RWPE2 (cell line): ENCODE measurements around the gene TP53I13.
A peak's percentile ranks its signal among the peaks of the same experiment; 100 is the strongest.

Experiments used
- ATAC-seq: fragments of 200-7000 bp; cut with Tn5 transposase; 3 replicates; pipeline ENCODE4 v1.9.1; 2021; ENCODE audit warnings: low read depth
- DNase-seq: peaks from one replicate; pipeline ENCODE4 v3.0.0-alpha.2; 2020; ENCODE audit warnings: low spot score
- H3K27ac ChIP-seq: fragments of 450-650 bp; 2 replicates; pipeline ENCODE4 v1.5.1; 2017; ENCODE audit warnings: mild to moderate bottlenecking; ENCODE audit not compliant: poor library complexity, severe bottlenecking
- H3K27me3 ChIP-seq: fragments of 250-450 bp; sonication (Bioruptor Pico); 2 replicates; pipeline ENCODE4 v1.5.1; 2021; ENCODE audit warnings: mild to moderate bottlenecking, moderate library complexity; ENCODE audit not compliant: insufficient read depth, poor library complexity, severe bottlenecking
- H3K36me3 ChIP-seq: fragments of 250-450 bp; sonication (Bioruptor Pico); 2 replicates; pipeline ENCODE4 v1.5.1; 2020; ENCODE audit warnings: low read depth, mild to moderate bottlenecking, moderate library complexity
- H3K4me1 ChIP-seq: fragments of 250-450 bp; sonication (Bioruptor Pico); 2 replicates; pipeline ENCODE4 v1.5.1; 2021; ENCODE audit warnings: mild to moderate bottlenecking, moderate library complexity; ENCODE audit not compliant: insufficient read depth, poor library complexity, severe bottlenecking
- H3K4me3 ChIP-seq: fragments of 250-450 bp; sonication (Bioruptor Pico); 2 replicates; pipeline ENCODE4 v1.5.1; 2021; ENCODE audit warnings: mild to moderate bottlenecking, moderate library complexity; ENCODE audit not compliant: severe bottlenecking
- H3K9me3 ChIP-seq: fragments of 250-450 bp; sonication (Bioruptor Pico); 2 replicates; pipeline ENCODE4 v1.5.1; 2021; ENCODE audit warnings: mild to moderate bottlenecking, moderate library complexity; ENCODE audit not compliant: severe bottlenecking
- TF ChIP-seq, protein P1 (sequence below): fragments of 450-650 bp; IDR thresholded peaks from one replicate; pipeline ENCODE4 v1.5.1; 2017; ENCODE audit warnings: mild to moderate bottlenecking, moderate library complexity; ENCODE audit not compliant: poor library complexity, severe bottlenecking

TP53I13 gene

DNA sequence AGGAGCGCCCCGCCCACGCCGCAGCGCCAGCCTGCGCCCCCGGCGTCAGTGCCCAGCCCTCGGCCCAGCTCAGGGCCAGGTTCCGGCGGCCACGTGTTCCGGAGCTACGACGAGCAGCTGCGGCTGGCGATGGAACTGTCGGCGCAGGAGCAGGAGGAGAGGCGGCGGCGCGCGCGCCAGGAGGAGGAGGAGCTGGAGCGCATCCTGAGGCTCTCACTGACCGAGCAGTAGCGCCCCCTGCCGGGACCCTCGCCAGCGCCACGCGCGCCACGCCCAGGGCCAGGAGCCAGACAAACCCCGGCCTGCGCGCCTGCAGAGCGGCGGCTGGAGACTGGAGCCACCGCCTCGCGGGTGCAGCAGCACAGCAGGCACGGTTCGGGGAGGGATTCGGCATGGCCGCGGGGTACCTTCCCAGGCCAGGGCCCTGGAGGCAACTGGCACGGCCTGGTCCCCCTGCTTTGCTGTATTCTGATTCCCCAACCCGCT, 44.9 kb downstream of the TP53I13 start:
- H3K4me1 ChIP-seq = no peaks in the 10 kb centered on the region
- H3K4me3 ChIP-seq = no peak overlapping the region
- peaks cover 6% of the 10 kb centered on the region for H3K27me3 ChIP-seq
- ATAC-seq (no peak), DNase-seq (peak; percentile 61)
- H3K27ac ChIP-seq = no peak overlapping the region
- no peaks in the 10 kb centered on the region for H3K36me3 ChIP-seq
- H3K9me3 ChIP-seq = no peaks in the 10 kb centered on the region
- TF ChIP-seq, protein P1, sequence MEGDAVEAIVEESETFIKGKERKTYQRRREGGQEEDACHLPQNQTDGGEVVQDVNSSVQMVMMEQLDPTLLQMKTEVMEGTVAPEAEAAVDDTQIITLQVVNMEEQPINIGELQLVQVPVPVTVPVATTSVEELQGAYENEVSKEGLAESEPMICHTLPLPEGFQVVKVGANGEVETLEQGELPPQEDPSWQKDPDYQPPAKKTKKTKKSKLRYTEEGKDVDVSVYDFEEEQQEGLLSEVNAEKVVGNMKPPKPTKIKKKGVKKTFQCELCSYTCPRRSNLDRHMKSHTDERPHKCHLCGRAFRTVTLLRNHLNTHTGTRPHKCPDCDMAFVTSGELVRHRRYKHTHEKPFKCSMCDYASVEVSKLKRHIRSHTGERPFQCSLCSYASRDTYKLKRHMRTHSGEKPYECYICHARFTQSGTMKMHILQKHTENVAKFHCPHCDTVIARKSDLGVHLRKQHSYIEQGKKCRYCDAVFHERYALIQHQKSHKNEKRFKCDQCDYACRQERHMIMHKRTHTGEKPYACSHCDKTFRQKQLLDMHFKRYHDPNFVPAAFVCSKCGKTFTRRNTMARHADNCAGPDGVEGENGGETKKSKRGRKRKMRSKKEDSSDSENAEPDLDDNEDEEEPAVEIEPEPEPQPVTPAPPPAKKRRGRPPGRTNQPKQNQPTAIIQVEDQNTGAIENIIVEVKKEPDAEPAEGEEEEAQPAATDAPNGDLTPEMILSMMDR = peak; percentile 38

DNA sequence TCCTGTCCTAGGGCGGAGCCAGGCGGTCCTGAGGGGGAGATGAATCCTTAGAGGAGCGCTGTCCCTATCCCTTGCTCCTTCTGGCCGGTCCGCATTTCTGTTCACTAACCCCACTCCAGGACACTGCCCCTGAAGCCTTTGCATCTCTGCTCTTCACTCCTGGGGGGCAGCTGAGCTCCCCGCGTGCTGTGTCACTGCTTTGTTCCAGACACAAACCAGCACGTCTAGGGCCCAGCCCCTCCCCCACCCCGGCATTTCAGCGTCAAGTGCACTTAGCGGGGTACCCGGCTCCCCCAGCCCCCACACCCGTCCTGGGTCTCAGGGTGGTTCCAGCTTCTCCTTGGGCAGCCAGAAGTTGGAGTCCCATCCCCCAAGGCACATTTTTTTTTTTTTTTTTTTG, 45.4 kb downstream of the TP53I13 start:
- Histone ChIP-seq H3K27ac (no peak overlapping the region), H3K9me3 (no peaks in the 10 kb centered on the region), H3K4me1 (no peaks in the 10 kb centered on the region), H3K4me3 (no peak overlapping the region), H3K27me3 (peaks cover 6% of the 10 kb centered on the region), H3K36me3 (no peaks in the 10 kb centered on the region)
- TF ChIP-seq, protein P1 = no peak
- no peak for DNase-seq
- ATAC-seq = no peak

DNA sequence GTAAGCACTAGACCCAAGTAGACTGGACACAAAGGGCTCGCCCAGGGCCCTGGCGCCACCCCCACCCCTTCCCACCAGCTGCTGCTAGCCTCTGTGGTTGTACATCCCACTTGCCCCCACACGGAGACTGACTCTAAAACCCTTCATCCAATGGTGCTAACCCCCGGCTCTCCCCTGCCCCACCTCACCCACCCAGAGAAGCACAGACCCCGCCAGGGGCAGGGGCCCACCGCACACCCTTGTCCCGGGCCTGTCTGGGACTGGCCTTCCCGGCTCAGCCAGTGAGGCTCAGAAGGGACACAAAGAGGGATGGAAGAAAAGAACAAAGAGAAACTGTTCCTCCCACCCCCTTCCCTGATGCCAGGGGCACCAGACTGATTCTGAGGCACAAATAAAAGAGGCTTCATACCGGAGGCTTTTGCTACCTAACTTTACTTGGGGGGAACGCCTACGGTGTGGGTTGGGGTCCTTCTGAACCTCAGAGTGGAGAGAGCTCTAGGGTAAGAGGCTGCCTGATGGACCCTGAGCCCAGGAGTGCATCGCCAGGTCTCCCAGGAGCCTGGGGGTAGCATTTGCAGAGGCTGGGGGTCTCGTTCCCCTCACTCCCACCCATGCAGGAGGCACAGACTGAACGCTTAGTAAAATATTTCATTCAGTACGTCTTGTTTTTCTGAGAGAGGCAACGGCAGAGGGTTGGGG, 46.0 kb downstream of the TP53I13 start:
- TF ChIP-seq, protein P1 = no peak
- no peak for ATAC-seq
- no peak for DNase-seq
- no peaks in the 10 kb centered on the region for H3K4me1 ChIP-seq
- no peaks in the 10 kb centered on the region for H3K36me3 ChIP-seq
- H3K27me3 ChIP-seq = peaks cover 6% of the 10 kb centered on the region
- H3K9me3 ChIP-seq = no peaks in the 10 kb centered on the region
- H3K4me3 ChIP-seq = no peak overlapping the region
- H3K27ac ChIP-seq = no peak overlapping the region

DNA sequence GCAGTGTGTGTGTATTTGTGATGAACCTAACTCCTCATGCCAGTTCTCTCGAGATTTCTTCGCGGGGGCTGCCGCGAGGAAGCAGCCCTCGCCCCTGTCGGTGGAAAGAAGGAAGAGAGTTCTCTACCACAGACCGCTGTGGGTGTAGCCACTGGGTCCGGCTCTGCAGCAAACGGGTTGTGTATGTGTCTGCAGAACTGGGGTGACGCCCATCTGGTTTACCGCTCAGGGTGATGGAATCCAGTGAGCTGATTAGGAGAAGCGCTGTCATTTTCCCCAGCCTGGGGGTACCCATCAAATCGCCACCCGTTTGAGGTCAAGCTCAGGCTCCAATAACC, 46.5 kb downstream of the TP53I13 start:
- H3K27ac ChIP-seq = no peak overlapping the region
- peaks cover 6% of the 10 kb centered on the region for H3K27me3 ChIP-seq
- H3K4me1 ChIP-seq = peaks cover 4% of the 10 kb centered on the region
- no peak overlapping the region for H3K4me3 ChIP-seq
- no peaks in the 10 kb centered on the region for H3K36me3 ChIP-seq
- no peak for ATAC-seq
- TF ChIP-seq, protein P1 = no peak
- no peak for DNase-seq
- H3K9me3 ChIP-seq = no peaks in the 10 kb centered on the region
